Suprapubic skin (tissue), 4 donors: ENCODE data around the gene ECM1. TPM values are rescaled to one million over a fixed set of nuclear protein-coding genes. Genes with fewer than 3 reads are reported as not detected.

Source experiments
- DNase-seq, 2 donors: peaks; one replicate each; pipeline ENCODE4 v3.0.0-alpha.2; 2019; ENCODE audit warnings: low spot score in 2 of 2
- H3K27ac ChIP-seq: fragments of 200-600 bp; sonication (generic); one replicate; pipeline ENCODE4 v1.5.1; 2019
- H3K27me3 ChIP-seq: fragments of 200-600 bp; sonication (generic); one replicate; pipeline ENCODE4 v1.5.1; 2019
- H3K36me3 ChIP-seq: fragments of 200-600 bp; sonication (generic); one replicate; pipeline ENCODE4 v1.5.1; 2019
- H3K4me1 ChIP-seq: fragments of 200-600 bp; sonication (generic); one replicate; pipeline ENCODE4 v1.5.1; 2019
- H3K4me3 ChIP-seq: fragments of 200-600 bp; sonication (generic); one replicate; pipeline ENCODE4 v1.5.1; 2019; ENCODE audit warnings: mild to moderate bottlenecking
- H3K9me3 ChIP-seq: fragments of 200-600 bp; sonication (generic); one replicate; pipeline ENCODE4 v1.5.1; 2019
- CTCF ChIP-seq, 2 donors: fragments of 200-600 bp in 1 of 2; fragments of 450-650 bp in 1 of 2; sonication (generic) in 1 of 2; IDR thresholded peaks; one replicate each; pipeline ENCODE4 v1.5.1; 2016 to 2019; ENCODE audit warnings: antibody characterized with exemption in 2 of 2, mild to moderate bottlenecking in 1 of 2, moderate library complexity in 1 of 2
- EP300 ChIP-seq: sonication (generic); formaldehyde crosslinking; IDR thresholded peaks from one replicate; pipeline ENCODE4 v1.6.1; 2017; ENCODE audit warnings: antibody characterized with exemption
- POLR2A ChIP-seq, 2 donors: fragments of 450-650 bp; IDR thresholded peaks; one replicate each; pipeline ENCODE4 v1.6.1; 2017; ENCODE audit warnings: antibody characterized with exemption in 2 of 2, mild to moderate bottlenecking in 2 of 2, moderate library complexity in 2 of 2
- POLR2AphosphoS5 ChIP-seq, 3 donors: sonication (generic); formaldehyde crosslinking; IDR thresholded peaks; one replicate each; pipeline ENCODE4 v1.6.1; 2017; ENCODE audit warnings: antibody characterized with exemption in 3 of 3
- WGBS: methylation state at CpG from one replicate; pipeline ENCODE4 v1.1.5; 2018; 5-methylcytosine and 5-hydroxymethylcytosine counted together
- total RNA-seq, 4 donors: library from RNA; depleted of rRNA; stranded (reverse); fragments of >200 nt; gene quantifications; one replicate each; pipeline ENCODE4 v1.1.0, GENCODE V29; 2016

Gene ECM1
- total RNA-seq, 4 donors from 2014 or later, result 20.8 to 60.7 (median 44.1) TPM

DNA sequence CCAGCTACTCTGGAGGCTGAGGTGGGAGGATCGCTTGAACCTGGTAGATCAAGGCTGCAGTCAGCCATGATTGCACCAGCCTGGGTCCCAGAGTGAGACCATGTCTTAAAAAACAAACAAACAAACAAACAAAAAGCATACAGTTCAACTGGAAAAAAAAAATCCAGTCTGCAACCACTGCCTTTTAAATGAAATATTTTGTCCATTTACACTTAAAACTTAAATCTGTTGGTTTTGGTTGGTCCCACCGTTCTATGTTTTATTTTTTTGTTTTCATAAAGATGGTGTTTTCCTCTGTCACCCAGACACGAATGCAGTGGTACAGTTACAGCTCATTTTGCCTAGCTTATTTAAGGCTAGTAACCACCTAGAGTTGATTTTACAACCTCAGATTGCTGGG lies 17.4 kb downstream of the ECM1 start:
- Histone ChIP-seq H3K4me1 (no peaks in the 10 kb centered on the region), H3K9me3 (no peaks in the 10 kb centered on the region), H3K27me3 (no peaks in the 10 kb centered on the region), H3K36me3 (no peaks in the 10 kb centered on the region), H3K4me3 (no peak overlapping the region), H3K27ac (no peak overlapping the region)
- WGBS, result 88% methylated on average over 3 of the region's 3 CpGs
- TF ChIP-seq POLR2AphosphoS5 (IDR thresholded peaks at IDR 0.05), result no peak
- no peak for TF ChIP-seq EP300
- TF ChIP-seq CTCF (IDR thresholded peaks at IDR 0.05), result no peak
- no peak for TF ChIP-seq POLR2A (IDR thresholded peaks at IDR 0.05)
- DNase-seq, result no peak

DNA sequence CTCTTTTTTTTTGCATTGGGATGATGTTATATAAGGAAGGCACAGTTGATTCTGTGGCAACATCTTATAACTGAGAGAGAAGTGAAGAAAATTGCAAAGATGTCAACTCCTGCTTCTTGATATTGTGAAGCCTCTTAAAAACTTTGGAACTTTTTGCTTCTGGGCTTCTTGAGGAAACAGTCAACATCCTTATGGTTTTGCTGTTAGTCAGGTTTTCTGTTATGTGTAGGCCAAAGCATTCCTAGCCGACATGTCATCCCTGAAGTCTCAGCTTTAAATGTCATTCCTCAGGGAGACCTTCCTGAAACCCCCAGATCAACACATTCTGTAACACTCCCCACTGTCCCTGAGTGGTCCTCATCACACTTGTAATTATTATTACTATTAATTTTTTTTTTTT lies 20.3 kb downstream of the ECM1 start:
- H3K9me3 ChIP-seq, result no peaks in the 10 kb centered on the region
- WGBS, result 80% methylated on average over 1 of the region's 1 CpG
- H3K27me3 ChIP-seq, result no peaks in the 10 kb centered on the region
- peaks cover 6% of the 10 kb centered on the region for H3K4me1 ChIP-seq
- DNase-seq, result no peak
- H3K4me3 ChIP-seq, result no peak overlapping the region
- no peaks in the 10 kb centered on the region for H3K36me3 ChIP-seq
- H3K27ac ChIP-seq, result no peak overlapping the region
- TF ChIP-seq CTCF (IDR thresholded peaks at IDR 0.05), result no peak
- no peak for TF ChIP-seq POLR2AphosphoS5 (IDR thresholded peaks at IDR 0.05)
- no peak for TF ChIP-seq EP300
- TF ChIP-seq POLR2A (IDR thresholded peaks at IDR 0.05), result no peak

DNA sequence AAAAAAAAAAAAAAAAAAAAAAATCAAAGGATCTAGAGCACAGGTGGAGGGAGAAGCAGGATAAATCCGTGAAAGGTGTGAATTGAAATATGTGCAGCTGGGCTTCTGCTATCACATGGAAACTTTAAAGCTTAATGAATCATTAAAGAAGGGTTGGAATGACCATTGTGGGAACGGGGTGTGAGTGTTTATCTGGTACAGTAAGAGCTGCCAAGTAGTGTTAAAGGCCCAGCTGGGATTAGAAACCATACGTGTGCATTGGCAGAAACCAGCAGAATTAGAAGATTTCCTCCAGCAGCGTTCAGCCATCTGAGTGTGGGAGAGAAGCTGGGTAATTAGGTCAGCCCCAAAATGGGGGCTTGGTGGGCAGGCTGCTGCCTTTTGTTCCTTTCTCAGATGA lies 21.1 kb downstream of the ECM1 start:
- Histone ChIP-seq H3K4me3 (no peak overlapping the region), H3K27ac (no peak overlapping the region), H3K9me3 (no peaks in the 10 kb centered on the region), H3K4me1 (peaks cover 7% of the 10 kb centered on the region), H3K27me3 (no peaks in the 10 kb centered on the region), H3K36me3 (no peaks in the 10 kb centered on the region)
- TF ChIP-seq POLR2AphosphoS5 (IDR thresholded peaks at IDR 0.05) (no peak), EP300 (no peak), POLR2A (IDR thresholded peaks at IDR 0.05) (no peak), CTCF (IDR thresholded peaks at IDR 0.05) (no peak)
- no peak for DNase-seq
- WGBS, result 44% methylated on average over 4 of the region's 4 CpGs

- H3K27ac ChIP-seq, result no peak overlapping the region
Observed at GRCh38 chr1:150530491-150531159, 22.7 kb downstream of the ECM1 start.

DNA sequence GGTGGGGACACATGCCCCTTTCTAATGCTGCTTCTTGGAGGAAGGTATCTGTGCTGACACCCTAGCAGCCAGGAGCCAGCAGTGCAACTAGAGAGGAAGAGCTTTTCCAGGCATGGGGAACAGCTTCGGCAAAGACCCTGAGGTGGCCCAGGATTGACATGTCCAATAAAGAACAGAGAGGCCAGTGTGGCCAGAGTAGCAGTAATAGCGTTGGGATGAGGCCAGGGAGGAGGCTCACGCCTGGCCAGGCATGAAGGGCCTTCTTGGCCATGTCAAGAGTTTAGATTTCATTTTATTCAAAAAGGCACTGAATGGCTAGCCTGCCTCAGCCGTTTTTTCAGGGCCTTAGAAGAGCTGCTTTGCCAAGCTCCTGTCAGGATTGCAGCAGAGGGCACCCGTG lies 25.0 kb downstream of the ECM1 start:
- WGBS, result 25% methylated on average over 5 of the region's 5 CpGs
- Histone ChIP-seq H3K4me3 (no peak overlapping the region), H3K27me3 (no peaks in the 10 kb centered on the region), H3K27ac (peak overlapping the region; percentile 72), H3K4me1 (peaks cover 19% of the 10 kb centered on the region), H3K36me3 (no peaks in the 10 kb centered on the region), H3K9me3 (no peaks in the 10 kb centered on the region)
- no peak for TF ChIP-seq EP300
- no peak for TF ChIP-seq POLR2A (IDR thresholded peaks at IDR 0.05)
- TF ChIP-seq POLR2AphosphoS5 (IDR thresholded peaks at IDR 0.05), result no peak
- TF ChIP-seq CTCF (IDR thresholded peaks at IDR 0.05), result no peak
- no peak for DNase-seq

More at GRCh38 chr1:150530491-150531159, 22.7 kb downstream of the ECM1 start:
- Histone ChIP-seq H3K27me3 (no peaks in the 10 kb centered on the region), H3K9me3 (no peaks in the 10 kb centered on the region), H3K4me1 (peaks cover 13% of the 10 kb centered on the region), H3K36me3 (no peaks in the 10 kb centered on the region), H3K4me3 (no peak overlapping the region)
- DNase-seq, result no peak
- no peak for TF ChIP-seq CTCF (IDR thresholded peaks at IDR 0.05)
- no peak for TF ChIP-seq EP300
- TF ChIP-seq POLR2A (IDR thresholded peaks at IDR 0.05), result no peak
- no peak for TF ChIP-seq POLR2AphosphoS5 (IDR thresholded peaks at IDR 0.05)
- 95% methylated on average over 14 of the region's 14 CpGs for WGBS
